ENCODE data around the gene IGFL2. TPM values are rescaled to one million over a fixed set of nuclear protein-coding genes. Genes with fewer than 3 reads are reported as not detected.

Gene IGFL2
- total RNA-seq, 1 donor from 2014 or later: not detected

- no peaks in the 10 kb centered on the region for H4K20me1 ChIP-seq (ENCODE audit: low read depth)
- H3K27me3 ChIP-seq: no peaks in the 10 kb centered on the region
- no peaks in the 10 kb centered on the region for H3K36me3 Mint-ChIP-seq
- H3K79me2 ChIP-seq (ENCODE audit: low read depth): no peaks in the 10 kb centered on the region
- no peak overlapping the region for H3K9ac ChIP-seq
- no peaks in the 10 kb centered on the region for H3K9me3 ChIP-seq (ENCODE audit: low read depth)
- no peak overlapping the region for H3K4me3 Mint-ChIP-seq
- H3K4me2 ChIP-seq: no peak overlapping the region
- H3K27ac ChIP-seq: no peak overlapping the region
- no peaks in the 10 kb centered on the region for H3F3A ChIP-seq (ENCODE audit: low read depth)
- H3K4me3 ChIP-seq: no peak overlapping the region
- no peak overlapping the region for H2AFZ ChIP-seq (replicated peaks)
- H3K4me1 ChIP-seq: peaks cover 11% of the 10 kb centered on the region
- H3K9me3 Mint-ChIP-seq: peaks cover 7% of the 10 kb centered on the region
- TF ChIP-seq EZH2phosphoT487 (IDR thresholded peaks at IDR 0.05) (no peak), EZH2 (IDR thresholded peaks at IDR 0.05) (no peak)
- TF ChIP-seq, protein P1, sequence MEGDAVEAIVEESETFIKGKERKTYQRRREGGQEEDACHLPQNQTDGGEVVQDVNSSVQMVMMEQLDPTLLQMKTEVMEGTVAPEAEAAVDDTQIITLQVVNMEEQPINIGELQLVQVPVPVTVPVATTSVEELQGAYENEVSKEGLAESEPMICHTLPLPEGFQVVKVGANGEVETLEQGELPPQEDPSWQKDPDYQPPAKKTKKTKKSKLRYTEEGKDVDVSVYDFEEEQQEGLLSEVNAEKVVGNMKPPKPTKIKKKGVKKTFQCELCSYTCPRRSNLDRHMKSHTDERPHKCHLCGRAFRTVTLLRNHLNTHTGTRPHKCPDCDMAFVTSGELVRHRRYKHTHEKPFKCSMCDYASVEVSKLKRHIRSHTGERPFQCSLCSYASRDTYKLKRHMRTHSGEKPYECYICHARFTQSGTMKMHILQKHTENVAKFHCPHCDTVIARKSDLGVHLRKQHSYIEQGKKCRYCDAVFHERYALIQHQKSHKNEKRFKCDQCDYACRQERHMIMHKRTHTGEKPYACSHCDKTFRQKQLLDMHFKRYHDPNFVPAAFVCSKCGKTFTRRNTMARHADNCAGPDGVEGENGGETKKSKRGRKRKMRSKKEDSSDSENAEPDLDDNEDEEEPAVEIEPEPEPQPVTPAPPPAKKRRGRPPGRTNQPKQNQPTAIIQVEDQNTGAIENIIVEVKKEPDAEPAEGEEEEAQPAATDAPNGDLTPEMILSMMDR (IDR thresholded peaks at IDR 0.05): no peak
- H3K27me3 Mint-ChIP-seq (ENCODE audit: insufficient read depth, low read depth): no peaks in the 10 kb centered on the region
- no peaks in the 10 kb centered on the region for H3K4me1 Mint-ChIP-seq
- H3K36me3 ChIP-seq: no peaks in the 10 kb centered on the region
- no peak overlapping the region for H3K27ac Mint-ChIP-seq
- DNase-seq (ENCODE audit: low spot score): no peak
Measured at GRCh38 chr19:46126086-46126580, 21.9 kb upstream of the IGFL2 start.

DNA sequence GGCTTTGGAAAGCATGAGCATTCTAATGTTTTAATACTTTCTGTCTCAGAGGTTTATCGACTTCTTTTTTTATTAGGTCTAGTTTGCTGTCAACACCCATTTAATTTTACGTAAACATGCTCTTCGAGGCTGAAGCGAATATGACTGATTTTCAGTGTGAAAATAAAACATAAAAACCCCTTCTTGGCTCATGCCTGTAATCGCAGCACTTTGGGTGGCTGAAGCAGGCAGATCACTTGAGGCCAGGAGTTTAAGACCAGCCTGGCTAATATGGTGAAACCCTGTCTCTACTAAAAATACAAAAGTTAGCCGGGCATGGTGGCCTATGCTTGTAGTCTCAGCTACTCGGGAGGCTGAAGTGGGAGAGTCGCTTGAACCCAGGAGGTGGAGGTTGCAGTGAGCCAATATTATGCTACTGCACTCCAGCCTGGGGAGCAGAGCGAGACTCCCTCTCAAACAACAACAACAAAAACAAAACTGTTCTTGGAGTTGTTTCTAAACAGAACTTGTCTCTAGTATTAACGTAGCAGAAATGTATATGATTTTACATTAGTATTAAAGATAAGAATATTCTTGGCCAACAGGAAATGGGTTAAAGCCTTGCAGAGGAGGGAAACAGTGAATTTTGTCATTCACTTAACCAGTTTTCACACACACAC, 16.4 kb upstream of the IGFL2 start:
- Mint-ChIP-seq H3K36me3 (peaks cover 4% of the 10 kb centered on the region), H3K4me3 (peak overlapping the region; percentile 65), H3K4me1 (peaks cover 22% of the 10 kb centered on the region), H3K27me3 (ENCODE audit: insufficient read depth, low read depth) (no peaks in the 10 kb centered on the region), H3K27ac (peak overlapping the region; percentile 99), H3K9me3 (peaks cover 16% of the 10 kb centered on the region)
- DNase-seq (ENCODE audit: low spot score): no peak
- H3K4me1 ChIP-seq: peaks cover 27% of the 10 kb centered on the region
- no peaks in the 10 kb centered on the region for H4K20me1 ChIP-seq (ENCODE audit: low read depth)
- H3K36me3 ChIP-seq: no peaks in the 10 kb centered on the region
- no peaks in the 10 kb centered on the region for H3K9me3 ChIP-seq (ENCODE audit: low read depth)
- TF ChIP-seq EZH2 (IDR thresholded peaks at IDR 0.05) (no peak), EZH2phosphoT487 (IDR thresholded peaks at IDR 0.05) (no peak)
- TF ChIP-seq, protein P1 (IDR thresholded peaks at IDR 0.05): no peak
- no peaks in the 10 kb centered on the region for H3K27me3 ChIP-seq
- peak overlapping the region; percentile 48 for H3K4me2 ChIP-seq
- peaks cover 21% of the 10 kb centered on the region for H3F3A ChIP-seq (ENCODE audit: low read depth)
- H3K4me3 ChIP-seq: no peak overlapping the region
- no peak overlapping the region for H2AFZ ChIP-seq (replicated peaks)
- H3K27ac ChIP-seq: no peak overlapping the region
- no peaks in the 10 kb centered on the region for H3K79me2 ChIP-seq (ENCODE audit: low read depth)
- H3K9ac ChIP-seq: no peak overlapping the region

DNA sequence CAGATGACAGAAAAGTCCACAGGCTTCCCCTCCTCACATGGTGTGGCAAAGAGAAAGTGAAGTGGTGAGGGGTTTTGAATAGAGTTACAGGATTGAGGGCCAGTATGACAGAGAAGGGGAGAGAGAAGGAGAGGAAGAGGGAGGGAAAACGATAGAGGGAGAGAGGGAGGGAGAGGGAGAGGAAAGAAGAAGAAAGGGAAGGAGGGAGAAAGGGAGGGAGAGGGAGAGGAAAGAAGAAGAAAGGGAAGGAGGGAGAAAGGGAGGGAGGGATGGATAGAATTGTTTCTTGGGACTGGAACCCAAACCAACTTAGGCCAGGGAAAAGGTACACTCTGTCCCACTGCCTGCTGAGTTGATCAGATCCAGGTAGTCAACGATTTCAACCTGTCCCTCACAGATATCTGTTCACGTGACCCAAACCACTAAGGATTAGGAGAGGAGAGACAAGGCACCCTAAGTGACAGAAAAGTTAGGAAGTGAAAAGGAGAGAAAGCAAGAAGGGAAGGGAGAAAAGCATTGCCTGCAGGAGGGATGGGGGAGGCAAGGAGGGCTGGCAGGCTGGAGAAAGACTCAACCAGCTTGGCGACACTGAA, 15.4 kb upstream of the IGFL2 start:
- Histone ChIP-seq H3K27ac (peak overlapping the region; percentile 96), H3K4me2 (peak overlapping the region; percentile 48), H3K4me1 (peaks cover 27% of the 10 kb centered on the region), H4K20me1 (ENCODE audit: low read depth) (no peaks in the 10 kb centered on the region), H3K36me3 (no peaks in the 10 kb centered on the region), H3K79me2 (ENCODE audit: low read depth) (no peaks in the 10 kb centered on the region), H3K9ac (peak overlapping the region; percentile 66), H3K9me3 (ENCODE audit: low read depth) (no peaks in the 10 kb centered on the region), H2AFZ (replicated peaks) (no peak overlapping the region), H3K4me3 (peak overlapping the region; percentile 13), H3K27me3 (no peaks in the 10 kb centered on the region), H3F3A (ENCODE audit: low read depth) (peaks cover 21% of the 10 kb centered on the region)
- peaks cover 16% of the 10 kb centered on the region for H3K9me3 Mint-ChIP-seq
- peak overlapping the region; percentile 75 for H3K4me3 Mint-ChIP-seq
- peaks cover 22% of the 10 kb centered on the region for H3K4me1 Mint-ChIP-seq
- peaks cover 4% of the 10 kb centered on the region for H3K36me3 Mint-ChIP-seq
- H3K27ac Mint-ChIP-seq: peak overlapping the region; percentile 99
- no peaks in the 10 kb centered on the region for H3K27me3 Mint-ChIP-seq (ENCODE audit: insufficient read depth, low read depth)
- TF ChIP-seq, protein P1 (IDR thresholded peaks at IDR 0.05): no peak
- no peak for TF ChIP-seq EZH2 (IDR thresholded peaks at IDR 0.05)
- TF ChIP-seq EZH2phosphoT487 (IDR thresholded peaks at IDR 0.05): no peak
- DNase-seq (ENCODE audit: low spot score): no peak
